ENCODE measurements around the gene TMEM120A.

DNA sequence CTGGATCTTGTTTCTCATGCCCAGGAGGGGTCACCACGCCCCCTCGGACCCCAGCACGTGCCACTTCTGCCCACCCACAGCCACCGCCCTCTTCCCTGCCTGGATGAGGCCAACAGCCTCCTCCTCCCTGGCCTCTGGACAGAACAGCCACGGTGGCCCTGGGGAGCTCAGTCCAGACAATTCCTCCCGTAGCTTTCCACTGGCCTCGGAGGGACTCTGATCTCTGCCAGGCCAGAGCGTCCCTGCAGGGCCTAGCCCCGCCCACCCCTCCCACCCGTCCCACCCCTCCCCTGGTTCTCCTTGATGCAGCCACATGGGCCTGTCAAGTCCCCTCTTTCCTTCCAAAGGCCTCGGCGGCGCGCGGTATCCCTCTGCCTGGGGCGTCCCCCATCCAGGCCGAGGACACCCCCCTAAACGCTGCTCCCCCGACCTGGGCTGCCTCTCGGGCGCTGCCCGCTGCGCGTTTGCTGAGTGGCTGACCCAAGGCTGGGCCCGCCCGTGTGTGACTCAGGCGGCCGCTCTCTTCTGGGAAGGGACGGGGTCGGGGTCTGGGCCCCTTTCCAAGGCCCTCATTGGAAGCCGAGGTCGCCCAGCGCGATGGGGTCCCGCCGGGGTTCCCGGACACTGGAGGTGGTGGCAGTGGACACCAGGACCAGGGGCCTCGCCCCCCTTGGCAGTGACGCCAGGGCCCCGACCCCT is 557 bp downstream of the TMEM120A start:
- TF ChIP-seq POLR2A (IDR thresholded peaks at IDR 0.05) (no peak), CTCF (IDR thresholded peaks at IDR 0.05) (no peak), POLR2AphosphoS5 (IDR thresholded peaks at IDR 0.05) (peak in 1 of 2 donors; percentile 28)

Data from upper lobe of left lung (tissue), 4 donors.